ENCODE data around the gene EMX2.

The EMX2 gene

GRCh38 chr10:117543225-117544003 lies 868 bp downstream of the EMX2 start:
- H4K20me1 ChIP-seq, result peaks cover 96% of the 10 kb centered on the region
- H3K27ac ChIP-seq, result no peak overlapping the region
- H3K27me3 ChIP-seq, result peaks cover 100% of the 10 kb centered on the region
- H3K4me2 ChIP-seq, result no peak overlapping the region
- peak overlapping the region; percentile 42; the same call in 1 of the 2 replicates for H3K4me3 ChIP-seq
- peaks cover 15% of the 10 kb centered on the region for H3K4me1 ChIP-seq
- no peak for TF ChIP-seq Cebpa-rat (IDR thresholded peaks at IDR 0.05)
- H3K9ac ChIP-seq, result no peak overlapping the region
- no peaks in the 10 kb centered on the region for H3K36me3 ChIP-seq
- peaks cover 26% of the 10 kb centered on the region for H3K9me3 ChIP-seq

- Histone ChIP-seq H3K4me3 (peak overlapping the region; percentile 42; the same call in 1 of the 2 replicates), H3K9ac (no peak overlapping the region), H4K20me1 (peaks cover 95% of the 10 kb centered on the region), H3K4me2 (no peak overlapping the region), H3K27me3 (peaks cover 100% of the 10 kb centered on the region), H3K4me1 (peaks cover 15% of the 10 kb centered on the region), H3K27ac (no peak overlapping the region), H3K9me3 (peaks cover 26% of the 10 kb centered on the region), H3K36me3 (no peaks in the 10 kb centered on the region)
- no peak for TF ChIP-seq Cebpa-rat (IDR thresholded peaks at IDR 0.05)
Observed at GRCh38 chr10:117544004-117544701, 1.6 kb downstream of the EMX2 start.

GRCh38 chr10:117544711-117545140 lies 2.2 kb downstream of the EMX2 start:
- H3K36me3 ChIP-seq, result no peaks in the 10 kb centered on the region
- H3K9me3 ChIP-seq, result peaks cover 26% of the 10 kb centered on the region
- H3K4me2 ChIP-seq, result peak overlapping the region; percentile 28; the same call in 1 of the 2 replicates
- peaks cover 15% of the 10 kb centered on the region for H3K4me1 ChIP-seq
- H3K4me3 ChIP-seq, result 0 out of 2 replicates have a peak overlapping the region, but pooled peaks have one; percentile 28
- H3K27me3 ChIP-seq, result peaks cover 100% of the 10 kb centered on the region
- no peak for TF ChIP-seq Cebpa-rat (IDR thresholded peaks at IDR 0.05)
- no peak overlapping the region for H3K27ac ChIP-seq
- peaks cover 95% of the 10 kb centered on the region for H4K20me1 ChIP-seq
- no peak overlapping the region for H3K9ac ChIP-seq

- 0 out of 2 replicates have a peak overlapping the region, but pooled peaks have one; percentile 28 for H3K4me3 ChIP-seq
- no peak overlapping the region for H3K27ac ChIP-seq
- peaks cover 26% of the 10 kb centered on the region for H3K9me3 ChIP-seq
- no peaks in the 10 kb centered on the region for H3K36me3 ChIP-seq
- H4K20me1 ChIP-seq, result peaks cover 95% of the 10 kb centered on the region
- peaks cover 15% of the 10 kb centered on the region for H3K4me1 ChIP-seq
- TF ChIP-seq Cebpa-rat (IDR thresholded peaks at IDR 0.05), result no peak
- peaks cover 100% of the 10 kb centered on the region for H3K27me3 ChIP-seq
- peak overlapping the region; percentile 28; the same call in 1 of the 2 replicates for H3K4me2 ChIP-seq
- no peak overlapping the region for H3K9ac ChIP-seq
Observed at GRCh38 chr10:117545141-117546019, 2.8 kb downstream of the EMX2 start.

- H3K36me3 ChIP-seq, result no peaks in the 10 kb centered on the region
- peaks cover 95% of the 10 kb centered on the region for H4K20me1 ChIP-seq
- H3K4me3 ChIP-seq, result no peak overlapping the region
- H3K9me3 ChIP-seq, result peaks cover 26% of the 10 kb centered on the region
- no peak for TF ChIP-seq Cebpa-rat (IDR thresholded peaks at IDR 0.05)
- peaks cover 15% of the 10 kb centered on the region for H3K4me1 ChIP-seq
- no peak overlapping the region for H3K27ac ChIP-seq
- H3K4me2 ChIP-seq, result no peak overlapping the region
- peaks cover 100% of the 10 kb centered on the region for H3K27me3 ChIP-seq
- no peak overlapping the region for H3K9ac ChIP-seq
Observed at GRCh38 chr10:117546020-117546580, 3.6 kb downstream of the EMX2 start.

GRCh38 chr10:117546581-117547015 lies 4.1 kb downstream of the EMX2 start:
- peaks cover 29% of the 10 kb centered on the region for H3K9me3 ChIP-seq
- H4K20me1 ChIP-seq, result peaks cover 95% of the 10 kb centered on the region
- no peak for TF ChIP-seq Cebpa-rat (IDR thresholded peaks at IDR 0.05)
- H3K9ac ChIP-seq, result no peak overlapping the region
- H3K36me3 ChIP-seq, result no peaks in the 10 kb centered on the region
- peaks cover 100% of the 10 kb centered on the region for H3K27me3 ChIP-seq
- no peak overlapping the region for H3K27ac ChIP-seq
- no peak overlapping the region for H3K4me2 ChIP-seq
- H3K4me1 ChIP-seq, result peaks cover 15% of the 10 kb centered on the region
- H3K4me3 ChIP-seq, result no peak overlapping the region

- H3K4me3 ChIP-seq, result no peak overlapping the region
Observed at GRCh38 chr10:117547016-117547715, 4.6 kb downstream of the EMX2 start.

GRCh38 chr10:117547716-117548668 lies 5.4 kb downstream of the EMX2 start:
- Histone ChIP-seq H3K36me3 (no peaks in the 10 kb centered on the region), H3K4me2 (peak overlapping the region; percentile 33; the same call in 1 of the 2 replicates), H3K9me3 (peaks cover 28% of the 10 kb centered on the region), H3K4me1 (peaks cover 15% of the 10 kb centered on the region), H3K9ac (no peak overlapping the region), H4K20me1 (peaks cover 93% of the 10 kb centered on the region), H3K27me3 (peaks cover 100% of the 10 kb centered on the region), H3K27ac (no peak overlapping the region), H3K4me3 (no peak overlapping the region)
- TF ChIP-seq Cebpa-rat (IDR thresholded peaks at IDR 0.05), result no peak

More at GRCh38 chr10:117547016-117547715, 4.6 kb downstream of the EMX2 start:
- Histone ChIP-seq H3K27ac (no peak overlapping the region), H3K4me2 (peak overlapping the region; percentile 33), H3K9ac (no peak overlapping the region), H3K9me3 (peaks cover 29% of the 10 kb centered on the region), H3K27me3 (peaks cover 100% of the 10 kb centered on the region), H3K4me1 (peaks cover 15% of the 10 kb centered on the region), H3K36me3 (no peaks in the 10 kb centered on the region), H4K20me1 (peaks cover 95% of the 10 kb centered on the region)
- no peak for TF ChIP-seq Cebpa-rat (IDR thresholded peaks at IDR 0.05)

Measured in BLaER1 (cell line).